HG03342 (cell line): ENCODE results near the gene SPRN.

Experiments
- ATAC-seq: cut with Tn5 transposase; IDR thresholded peaks from one replicate; pipeline ENCODE4 v1.9.1; 2021; ENCODE audit warnings: mild to moderate bottlenecking, moderate library complexity; ENCODE audit not compliant: unreplicated experiment

The SPRN gene

GRCh38 chr10:133457100-133457841, 32.8 kb upstream of the SPRN start:
- ATAC-seq = no peak

- ATAC-seq = no peak
These were observed 31.9 kb upstream of the SPRN start for GRCh38 chr10:133456041-133456951.

GRCh38 chr10:133455611-133456031, 31.2 kb upstream of the SPRN start:
- no peak for ATAC-seq

- no peak for ATAC-seq
These were observed 30.8 kb upstream of the SPRN start for GRCh38 chr10:133455196-133455595.

GRCh38 chr10:133454204-133454893, 29.9 kb upstream of the SPRN start:
- ATAC-seq = no peak

GRCh38 chr10:133453516-133454203, 29.2 kb upstream of the SPRN start, which contains the start of gene SCART1:
SCART1 (plus strand) TSS chr10:133453945; CDS start chr10:133453998, 53 bp downstream.
- no peak for ATAC-seq

- ATAC-seq = no peak
These were observed 28.0 kb upstream of the SPRN start for GRCh38 chr10:133452453-133452852.

GRCh38 chr10:133451346-133451745, 26.9 kb upstream of the SPRN start:
- ATAC-seq = no peak

- no peak for ATAC-seq
These were observed 23.7 kb upstream of the SPRN start for GRCh38 chr10:133448120-133448519.

GRCh38 chr10:133446979-133447378, 22.6 kb upstream of the SPRN start:
- no peak for ATAC-seq

- no peak for ATAC-seq
These were observed 21.6 kb upstream of the SPRN start for GRCh38 chr10:133445751-133446708.

GRCh38 chr10:133445268-133445732, 20.9 kb upstream of the SPRN start:
- no peak for ATAC-seq

GRCh38 chr10:133444342-133445267, 20.2 kb upstream of the SPRN start:
- no peak for ATAC-seq

GRCh38 chr10:133442967-133443924, 18.8 kb upstream of the SPRN start:
- no peak for ATAC-seq

GRCh38 chr10:133442191-133442966, 18.0 kb upstream of the SPRN start:
- ATAC-seq = no peak

- ATAC-seq = no peak
These were observed 17.4 kb upstream of the SPRN start for GRCh38 chr10:133441780-133442179.
